GM18867 (cell line): Measurements from ENCODE around the gene UMODL1.

ENCODE experiments used
- ATAC-seq: cut with Tn5 transposase; IDR thresholded peaks from one replicate; pipeline ENCODE4 v1.9.1; 2021; ENCODE audit warnings: mild to moderate bottlenecking, moderate library complexity; ENCODE audit not compliant: unreplicated experiment

UMODL1 gene

DNA sequence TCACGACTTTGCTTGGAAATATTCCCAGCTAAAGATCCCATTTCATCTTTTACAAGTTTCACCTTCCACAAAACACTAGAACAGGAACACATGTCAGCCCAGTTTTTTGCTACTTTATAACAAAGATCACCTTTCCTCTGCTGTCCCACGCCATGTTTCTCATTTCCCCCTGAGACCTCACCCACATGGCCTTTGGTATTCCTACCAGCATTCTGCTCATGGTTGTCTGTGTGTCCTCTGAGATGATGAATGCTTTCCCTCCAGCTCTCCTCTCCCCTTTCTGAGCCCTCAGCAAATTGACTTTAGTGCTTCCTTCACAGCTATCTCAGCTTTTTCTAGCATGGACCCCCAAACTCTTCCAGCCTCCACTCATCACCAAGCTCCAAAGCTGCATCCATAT is 115.5 kb downstream of the UMODL1 start:
- no peak for ATAC-seq

- peak; percentile 96 for ATAC-seq
Measured at GRCh38 chr21:42187976-42188653, 117.0 kb downstream of the UMODL1 start.

DNA sequence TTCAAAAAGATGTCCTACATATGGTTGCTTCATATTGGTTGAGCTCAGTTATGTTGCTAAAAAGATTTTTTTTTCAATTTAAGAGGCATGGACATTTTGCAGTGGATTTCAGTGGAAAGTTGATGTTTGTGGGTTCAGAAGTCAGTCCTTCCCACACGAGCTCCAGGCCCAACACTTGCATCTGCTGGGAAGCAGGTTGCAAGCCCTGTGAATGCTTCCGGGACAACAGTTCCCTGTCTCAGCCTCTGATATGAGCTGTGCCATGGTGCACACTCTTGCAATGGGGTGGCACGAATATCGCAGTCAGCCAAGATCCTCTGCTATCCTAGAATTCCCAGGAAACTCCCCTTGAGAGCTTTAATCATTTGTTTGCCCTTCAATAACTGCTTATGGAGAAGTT is 117.5 kb downstream of the UMODL1 start:
- no peak for ATAC-seq

DNA sequence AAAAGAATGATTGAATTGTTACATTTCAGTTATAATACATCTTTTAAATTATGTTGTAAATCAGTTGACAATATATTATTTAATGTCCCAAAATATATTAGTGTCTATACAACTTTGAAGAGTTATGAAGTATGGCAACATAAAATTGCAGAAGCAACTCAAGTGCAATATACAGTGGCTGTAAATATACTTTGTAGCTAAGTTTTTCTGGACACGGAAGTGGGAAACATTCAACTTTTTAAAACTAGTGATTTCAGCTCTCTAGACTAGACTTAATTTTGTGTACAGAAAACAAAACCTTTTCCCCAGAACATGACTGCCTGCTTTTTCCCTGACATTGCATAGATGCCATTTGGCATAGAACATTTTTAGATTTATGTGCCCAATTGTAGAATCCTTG is 118.3 kb downstream of the UMODL1 start:
- no peak for ATAC-seq

DNA sequence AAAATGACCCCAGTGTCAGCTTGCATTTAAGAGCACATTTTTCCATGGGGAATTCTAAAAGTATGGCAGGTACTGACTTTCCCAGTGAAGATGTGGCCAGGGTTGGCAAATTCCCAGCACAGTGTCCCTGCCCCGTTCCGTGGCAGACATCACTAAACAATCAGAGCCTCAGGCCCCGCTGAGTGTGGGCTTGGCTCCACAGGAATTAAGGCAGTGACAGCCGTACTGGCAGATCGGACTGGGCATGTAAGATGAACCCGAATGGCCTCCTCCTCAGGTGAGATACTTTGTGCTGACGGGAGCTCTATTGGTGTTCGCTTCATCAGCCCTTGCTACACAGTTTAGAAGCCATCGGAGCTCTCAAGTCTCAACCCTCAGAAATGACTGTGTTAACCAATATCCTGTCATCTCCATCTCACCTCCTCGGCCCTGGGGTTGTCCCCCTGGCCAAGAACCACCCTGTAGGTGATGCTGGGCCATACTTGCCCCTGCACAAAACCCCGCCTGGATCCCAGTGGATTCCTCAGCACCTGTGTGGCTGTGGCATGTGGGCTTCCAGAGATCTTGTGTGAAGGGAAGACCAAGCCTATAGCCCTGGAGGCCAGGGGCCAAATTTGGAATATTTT is 118.9 kb downstream of the UMODL1 start:
- no peak for ATAC-seq

DNA sequence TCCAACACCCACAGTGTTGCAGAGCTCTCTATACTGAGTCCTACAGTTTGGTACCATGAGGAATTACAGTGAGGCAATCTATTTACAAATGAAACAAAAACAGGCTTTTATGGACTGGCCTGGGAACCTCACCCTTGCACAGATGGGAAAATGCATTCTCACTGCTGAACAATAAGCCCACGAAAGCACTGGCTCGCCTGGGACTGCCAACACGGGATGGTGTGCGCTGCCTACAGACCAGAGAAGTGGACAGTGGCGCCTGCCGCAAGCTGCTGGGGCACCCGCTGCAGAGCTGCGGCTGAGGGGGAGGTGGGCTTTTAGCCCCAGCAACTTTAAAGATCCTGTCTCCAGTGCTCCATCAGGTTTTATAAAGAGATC is 119.4 kb downstream of the UMODL1 start:
- ATAC-seq, result no peak

- ATAC-seq, result no peak
Measured at GRCh38 chr21:42191064-42191463, 119.9 kb downstream of the UMODL1 start.

DNA sequence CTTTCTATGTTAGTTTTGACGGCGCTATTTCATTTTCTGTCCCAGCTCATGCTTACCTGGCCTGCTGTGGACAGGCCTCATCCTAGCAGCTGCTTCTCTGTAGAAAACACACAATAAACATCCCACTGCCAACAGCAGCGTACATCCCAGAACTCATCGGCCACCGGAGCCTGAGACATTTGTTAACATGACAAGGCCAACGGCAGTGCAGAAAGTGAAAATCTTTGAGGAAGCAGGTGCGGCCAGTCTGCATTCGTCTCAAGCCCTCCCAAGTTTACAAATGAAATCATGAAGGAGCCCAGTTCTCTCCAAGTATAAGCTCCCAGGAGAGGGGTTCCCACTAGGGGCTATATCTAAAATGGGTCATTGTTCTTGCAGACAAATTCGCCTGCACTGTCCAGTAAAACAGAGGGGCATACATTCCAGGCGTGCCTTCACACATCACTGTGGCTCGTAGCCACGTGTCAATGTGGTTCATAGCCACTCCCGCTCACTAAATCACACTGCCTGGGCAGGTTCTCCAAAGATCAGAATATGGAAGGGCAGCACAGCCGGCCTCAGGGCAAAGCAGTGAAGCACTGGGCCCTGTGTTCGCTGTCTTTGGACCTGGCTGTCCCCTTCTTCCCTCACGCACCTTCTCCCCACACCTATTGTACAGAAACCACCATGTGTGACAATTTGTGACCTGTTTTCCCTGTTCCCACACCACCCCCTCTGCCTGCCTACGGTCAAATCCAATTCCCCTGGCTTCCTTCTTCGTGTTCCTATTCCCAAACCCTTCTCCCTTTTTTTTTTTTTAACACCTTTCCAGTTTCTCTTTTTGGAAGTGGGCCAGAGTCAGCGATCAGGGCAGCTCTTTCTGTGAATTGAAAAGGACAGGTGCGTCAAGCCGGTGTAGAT is 120.8 kb downstream of the UMODL1 start:
- ATAC-seq, result no peak
